GM12892 (cell line): Measurements from ENCODE around the gene LRIT2. TPM values are rescaled to one million over a fixed set of nuclear protein-coding genes. Genes with fewer than 3 reads are reported as not detected.

Source experiments
- DNase-seq: peaks from one replicate; pipeline ENCODE4 v3.0.0; 2011; ENCODE audit not compliant: insufficient read length
- FAIRE-seq: peaks from 2 replicates; lab custom pipeline; 2011; peaks lifted over from hg19 to GRCh38; lab: Jason Lieb, UNC
- POLR2A ChIP-seq: IDR thresholded peaks from 2 replicates; pipeline ENCODE4 v1.6.1; 2011; ENCODE audit warnings: low read depth, low read length, control low read depth
- POLR2AphosphoS5 ChIP-seq: IDR thresholded peaks from 2 replicates; pipeline ENCODE4 v1.6.1; 2011; ENCODE audit warnings: low read depth, low read length, control low read depth
- TAF1 ChIP-seq: IDR thresholded peaks from 2 replicates; pipeline ENCODE4 v1.6.1; 2011; ENCODE audit warnings: low read depth, mild to moderate bottlenecking, control low read depth, low read length, borderline replicate concordance
- polyA plus RNA-seq: library from polyadenylated mRNA; unstranded; fragments of >200 nt; gene quantifications from one replicate; pipeline ENCODE4 v1.2.1, GENCODE V29; 2012; ENCODE audit warnings: missing spikeins, inconsistent platforms; ENCODE audit not compliant: missing spikeins

LRIT2 gene
- polyA plus RNA-seq, result not detected

DNA sequence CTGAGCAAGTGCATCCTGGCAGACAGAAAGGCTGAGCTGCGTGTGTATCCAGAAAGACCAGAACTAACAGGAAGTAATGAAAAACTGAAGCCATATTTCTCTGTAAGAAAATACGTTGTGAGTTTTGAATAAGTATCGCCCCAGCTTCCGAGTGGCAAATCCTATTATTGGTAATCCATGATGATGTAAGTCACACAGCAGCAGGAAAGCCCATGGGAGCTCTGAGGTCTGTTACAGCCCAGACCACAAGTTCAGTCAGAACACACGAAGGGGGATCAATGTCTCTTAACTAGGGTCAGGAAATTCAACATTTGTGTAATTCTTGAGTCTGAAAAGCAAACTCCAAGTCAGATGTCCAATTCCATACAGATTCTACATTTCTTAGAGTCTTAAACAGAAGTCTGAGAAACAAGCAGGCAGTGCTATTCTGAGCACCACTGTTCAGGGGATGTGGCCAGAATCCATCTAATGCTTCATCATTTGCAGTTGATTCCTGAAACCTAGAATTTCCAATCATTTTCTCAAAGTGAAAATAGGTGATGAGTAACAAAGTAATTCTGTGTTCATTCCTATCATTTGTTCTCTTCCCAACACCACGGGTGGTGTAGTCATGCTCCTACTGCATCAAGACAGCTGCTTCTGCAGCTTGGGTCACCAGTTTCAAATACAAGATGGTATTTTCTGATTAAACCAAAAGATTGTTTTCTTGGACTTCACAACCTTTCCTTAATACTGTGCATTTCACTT lies at the start of gene LRIT2:
Gene LRIT2, minus strand, starts transcription at position 118 of the 747 bp plus-strand sequence. Its CDS starts 24 bp downstream, at position 94.
- DNase-seq, result no peak
- TF ChIP-seq POLR2A, result no peak
- TF ChIP-seq TAF1, result no peak
- TF ChIP-seq POLR2AphosphoS5, result no peak
- FAIRE-seq, result no peak

DNA sequence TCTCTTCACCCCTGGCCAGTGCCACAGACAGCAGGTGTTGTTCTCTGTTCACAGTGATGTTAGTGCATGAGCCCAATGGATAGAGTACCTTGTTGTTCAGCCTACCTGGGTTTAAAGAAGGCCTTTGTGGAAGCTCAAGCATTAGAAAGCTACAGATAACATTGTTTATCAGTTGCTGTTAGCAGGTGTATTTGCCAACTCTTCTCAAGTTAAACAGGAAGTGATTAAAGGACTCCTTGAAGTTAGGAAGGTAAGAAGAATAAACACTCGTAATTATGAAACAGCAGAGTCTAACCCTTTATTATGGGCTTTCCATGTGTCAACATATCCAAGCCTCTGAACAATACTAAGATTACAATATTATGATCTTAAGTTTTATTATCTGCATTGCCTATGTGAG lies 45.4 kb upstream of the LRIT2 start:
- FAIRE-seq, result no peak
- TF ChIP-seq POLR2A (no peak), POLR2AphosphoS5 (no peak), TAF1 (no peak)
- DNase-seq, result no peak

DNA sequence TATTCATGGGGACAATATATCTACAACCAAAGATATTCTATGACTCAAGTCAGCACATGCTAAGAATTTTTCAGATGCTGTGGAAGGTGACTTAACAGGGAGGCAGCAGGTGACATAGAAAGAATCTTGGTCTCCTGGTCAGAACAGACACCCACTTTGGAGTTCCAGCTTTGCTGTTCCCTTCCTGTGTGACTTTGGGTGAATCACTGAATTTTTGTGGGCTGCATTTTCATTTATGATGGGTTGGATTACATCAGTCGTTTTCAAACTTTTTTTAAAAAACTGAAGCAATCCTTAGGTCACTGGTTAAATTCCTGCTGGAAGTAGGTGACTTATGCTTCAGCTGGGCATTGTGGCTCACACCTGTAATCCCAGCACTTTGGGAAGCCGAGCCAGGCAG lies 44.4 kb upstream of the LRIT2 start:
- no peak for TF ChIP-seq POLR2A
- TF ChIP-seq TAF1, result no peak
- no peak for TF ChIP-seq POLR2AphosphoS5
- no peak for DNase-seq
- FAIRE-seq, result no peak

- DNase-seq (no peak), FAIRE-seq (no peak)
- TF ChIP-seq TAF1, result no peak
- no peak for TF ChIP-seq POLR2AphosphoS5
- TF ChIP-seq POLR2A, result no peak
Measured at GRCh38 chr10:84269162-84269561, 43.8 kb upstream of the LRIT2 start.

GRCh38 chr10:84267503-84268126 lies 42.3 kb upstream of the LRIT2 start:
- FAIRE-seq (peak; percentile 40), DNase-seq (no peak)
- TF ChIP-seq POLR2A (no peak), TAF1 (no peak), POLR2AphosphoS5 (no peak)

DNA sequence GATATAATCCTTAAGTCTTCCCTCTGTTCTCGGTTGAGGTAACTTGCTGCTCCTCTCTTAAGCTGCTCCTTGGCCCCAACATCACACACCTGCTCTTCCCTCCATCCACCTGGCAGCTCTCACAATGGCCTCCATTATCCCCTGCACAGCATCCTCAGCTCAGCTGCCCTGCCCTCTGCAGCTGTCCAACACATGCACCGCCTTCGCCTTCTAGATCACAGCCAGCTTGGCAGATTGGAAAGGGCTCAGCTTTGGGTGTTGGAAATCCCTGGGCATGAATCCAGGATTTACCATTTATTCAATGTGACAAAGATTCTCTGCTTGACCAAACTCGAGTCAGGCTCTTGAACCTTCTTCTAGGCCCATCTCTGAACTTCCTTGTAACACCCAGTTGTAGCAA lies 40.1 kb upstream of the LRIT2 start:
- TF ChIP-seq TAF1, result no peak
- no peak for TF ChIP-seq POLR2A
- no peak for TF ChIP-seq POLR2AphosphoS5
- FAIRE-seq (no peak), DNase-seq (no peak)

GRCh38 chr10:84264611-84265141 lies 39.3 kb upstream of the LRIT2 start:
- DNase-seq (no peak), FAIRE-seq (peak; percentile 94)
- TF ChIP-seq TAF1 (no peak), POLR2A (no peak), POLR2AphosphoS5 (no peak)

GRCh38 chr10:84263716-84264115 lies 38.4 kb upstream of the LRIT2 start:
- TF ChIP-seq TAF1, result no peak
- no peak for TF ChIP-seq POLR2AphosphoS5
- TF ChIP-seq POLR2A, result no peak
- FAIRE-seq, result no peak
- DNase-seq, result no peak

DNA sequence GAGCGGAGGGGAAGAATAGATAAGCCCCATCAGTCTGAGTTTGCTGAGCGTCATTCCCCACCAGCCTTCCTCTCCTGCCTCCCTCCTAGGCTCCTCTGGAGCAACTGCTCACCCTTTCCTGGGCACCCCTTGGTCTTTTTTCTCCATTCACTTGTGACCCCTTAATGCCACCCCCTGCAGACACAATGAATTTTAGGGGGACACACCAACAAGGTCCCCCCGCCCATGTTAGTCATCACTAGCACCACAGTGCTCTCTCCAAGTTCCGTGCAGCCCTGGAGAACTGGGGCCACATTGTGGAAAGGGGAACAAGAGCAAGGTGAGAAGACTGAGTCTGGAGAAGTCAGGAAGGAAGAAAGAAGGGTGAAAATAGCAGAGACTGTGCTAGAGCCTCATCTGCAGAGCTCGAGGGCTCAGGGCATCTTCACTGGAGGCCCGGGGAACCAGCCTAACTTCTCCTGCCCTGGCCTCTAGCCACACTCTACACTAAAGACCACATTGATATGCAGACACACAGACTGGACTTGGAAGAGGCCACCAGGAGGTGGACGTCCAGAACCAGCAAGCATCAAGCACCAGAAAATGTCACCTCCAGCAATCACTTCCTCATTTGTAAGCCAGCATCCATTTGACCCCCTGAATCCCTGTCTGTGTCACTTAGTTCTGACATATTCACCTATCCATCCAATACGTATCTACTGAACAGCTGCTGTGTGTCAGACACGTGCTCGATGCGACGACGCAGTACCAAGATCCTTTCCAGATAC lies 37.0 kb upstream of the LRIT2 start:
- FAIRE-seq (no peak), DNase-seq (no peak)
- TF ChIP-seq TAF1, result no peak
- no peak for TF ChIP-seq POLR2A
- TF ChIP-seq POLR2AphosphoS5, result no peak

DNA sequence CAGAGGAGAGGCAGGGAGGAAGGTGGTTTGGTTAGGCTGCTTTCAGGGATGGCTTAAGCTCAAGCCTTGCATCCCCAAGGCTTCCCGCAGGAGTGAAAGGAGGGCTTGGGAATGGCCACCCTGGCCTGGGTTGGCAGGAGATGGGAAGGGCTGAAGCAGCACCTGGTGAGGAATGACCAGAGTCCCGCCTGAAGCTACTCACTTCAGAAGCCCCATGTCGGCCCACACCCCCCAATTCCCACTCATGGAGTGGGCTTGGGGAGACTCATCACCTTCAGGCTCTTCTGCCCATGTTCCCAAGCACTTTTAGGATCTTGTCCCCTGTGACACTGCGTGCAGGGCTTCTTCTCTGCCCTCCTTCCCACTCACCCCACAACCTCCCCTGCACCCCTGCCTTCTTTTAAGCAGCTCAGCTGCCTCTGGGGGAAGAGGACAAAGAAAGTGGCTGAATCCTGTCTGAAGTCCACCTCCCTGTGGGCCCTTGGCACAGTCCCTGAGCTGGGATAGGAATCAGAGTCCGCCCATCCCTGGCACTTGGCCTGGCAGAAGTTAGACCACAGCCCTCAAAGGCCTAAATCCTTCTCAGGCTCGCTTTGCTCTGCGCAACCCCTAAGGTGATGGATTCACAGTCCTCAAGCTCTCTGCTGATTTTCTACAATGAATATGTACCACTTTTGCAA lies 36.0 kb upstream of the LRIT2 start:
- DNase-seq (no peak), FAIRE-seq (no peak)
- no peak for TF ChIP-seq POLR2AphosphoS5
- no peak for TF ChIP-seq POLR2A
- no peak for TF ChIP-seq TAF1

- TF ChIP-seq POLR2AphosphoS5 (no peak), TAF1 (no peak), POLR2A (no peak)
- no peak for FAIRE-seq
- DNase-seq, result no peak
Measured at GRCh38 chr10:84258034-84258695, 32.8 kb upstream of the LRIT2 start.
